Measurements from ENCODE around the gene OSBPL3. TPM values are rescaled to one million over a fixed set of nuclear protein-coding genes. Genes with fewer than 3 reads are reported as not detected.

OSBPL3 gene
- total RNA-seq, 1 experiment from 2014 or later: 8.6 TPM

GRCh38 chr7:24817339-24817738 lies 162.6 kb downstream of the OSBPL3 start:
- Histone ChIP-seq H3K23me2 (ENCODE audit: insufficient read length, low read depth, low read length, poor library complexity, severe bottlenecking) (no peaks in the 10 kb centered on the region), H3K4me1 (ENCODE audit: insufficient read depth, low read length) (no peaks in the 10 kb centered on the region), H3K27me3 (ENCODE audit: insufficient read depth, low read length) (no peaks in the 10 kb centered on the region), H3K9me3 (ENCODE audit: control insufficient read depth, low read depth, low read length) (no peaks in the 10 kb centered on the region), H4K20me1 (ENCODE audit: control insufficient read depth, insufficient read depth, insufficient read length) (no peaks in the 10 kb centered on the region), H2BK120ac (ENCODE audit: low read depth, low read length, poor library complexity, severe bottlenecking) (no peak overlapping the region), H3K14ac (ENCODE audit: insufficient read depth, low read length) (no peak overlapping the region), H3K56ac (ENCODE audit: insufficient read length, low read depth, low read length) (no peak overlapping the region), H3K27ac (ENCODE audit: insufficient read length, low read depth, low read length) (no peak overlapping the region), H2BK15ac (ENCODE audit: low read depth, low read length) (no peak overlapping the region), H4K91ac (ENCODE audit: insufficient read length, low read depth, low read length) (no peak overlapping the region), H2AK5ac (ENCODE audit: insufficient read length, low read length) (no peak overlapping the region), H2BK20ac (ENCODE audit: low read depth, low read length, poor library complexity, severe bottlenecking) (no peak overlapping the region), H4K8ac (replicated peaks; ENCODE audit: insufficient read length, low read depth, low read length) (no peak overlapping the region), H2AFZ (ENCODE audit: low read length) (no peak overlapping the region), H3K4ac (ENCODE audit: low read depth, low read length) (no peak overlapping the region), H3K9ac (ENCODE audit: extremely low read depth, insufficient read length, low read length) (no peak overlapping the region), H3K23ac (ENCODE audit: insufficient read length, low read depth, low read length) (no peak overlapping the region), H2BK5ac (ENCODE audit: insufficient read length, low read length) (no peak overlapping the region), H2BK12ac (ENCODE audit: insufficient read length, low read depth, low read length) (no peak overlapping the region), H4K5ac (ENCODE audit: insufficient read length, low read depth, low read length) (no peak overlapping the region), H3T11ph (ENCODE audit: low read length) (no peak overlapping the region), H3K18ac (ENCODE audit: insufficient read length, low read depth, low read length) (no peak overlapping the region), H3K4me2 (ENCODE audit: insufficient read depth, insufficient read length, low read length) (no peak overlapping the region), H3K79me2 (ENCODE audit: insufficient read depth, low read length) (no peaks in the 10 kb centered on the region), H3K79me1 (ENCODE audit: insufficient read depth, low read depth, low read length, poor library complexity, severe bottlenecking) (no peaks in the 10 kb centered on the region)
- H3K4me1 Mint-ChIP-seq: peaks cover 3 to 5% of the 10 kb centered on the region in 2 experiments
- H3K27ac Mint-ChIP-seq: no peak overlapping the region; a peak in 1 of 7 replicates
- peaks cover 0 to 7% (median 0%) of the 10 kb centered on the region in 3 experiments; a peak in 2 of 7 replicates for H3K36me3 Mint-ChIP-seq (ENCODE audit: insufficient read depth in 1 of 3, low read depth in 3 of 3)
- TF ChIP-seq CTCF (conservative IDR thresholded peaks at IDR 0.05): no peak
- H3K4me3 Mint-ChIP-seq: no peak overlapping the region
- no peaks in the 10 kb centered on the region for H3K9me3 Mint-ChIP-seq
- DNase-seq: no peak
- no peaks in the 10 kb centered on the region for H3K27me3 Mint-ChIP-seq (ENCODE audit: low read depth)
- WGBS (ENCODE audit: extremely low coverage, insufficient read length, low lambda C conversion rate): no CpG with 5 or more reads among the region's 4 CpGs

All from H9 (cell line).